Esophagus mucosa (tissue), 1 donor: ENCODE results near the gene TMC3. TPM values are rescaled to one million over a fixed set of nuclear protein-coding genes. Genes with fewer than 3 reads are reported as not detected.
A peak's percentile ranks its signal among the peaks of the same experiment; 100 is the strongest.

Experiments used
- ATAC-seq: fragments of 200-7000 bp; cut with Tn5 transposase; one replicate; pipeline ENCODE4 v1.9.1; 2020
- total RNA-seq: library from RNA; stranded (reverse); gene quantifications from one replicate; pipeline ENCODE4 v1.2.4, GENCODE V29; 2023
- donor health status: DM: yes; HTN: yes; CAD: no.

Gene TMC3
- total RNA-seq, 1 donor from 2014 or later, result not detected

DNA sequence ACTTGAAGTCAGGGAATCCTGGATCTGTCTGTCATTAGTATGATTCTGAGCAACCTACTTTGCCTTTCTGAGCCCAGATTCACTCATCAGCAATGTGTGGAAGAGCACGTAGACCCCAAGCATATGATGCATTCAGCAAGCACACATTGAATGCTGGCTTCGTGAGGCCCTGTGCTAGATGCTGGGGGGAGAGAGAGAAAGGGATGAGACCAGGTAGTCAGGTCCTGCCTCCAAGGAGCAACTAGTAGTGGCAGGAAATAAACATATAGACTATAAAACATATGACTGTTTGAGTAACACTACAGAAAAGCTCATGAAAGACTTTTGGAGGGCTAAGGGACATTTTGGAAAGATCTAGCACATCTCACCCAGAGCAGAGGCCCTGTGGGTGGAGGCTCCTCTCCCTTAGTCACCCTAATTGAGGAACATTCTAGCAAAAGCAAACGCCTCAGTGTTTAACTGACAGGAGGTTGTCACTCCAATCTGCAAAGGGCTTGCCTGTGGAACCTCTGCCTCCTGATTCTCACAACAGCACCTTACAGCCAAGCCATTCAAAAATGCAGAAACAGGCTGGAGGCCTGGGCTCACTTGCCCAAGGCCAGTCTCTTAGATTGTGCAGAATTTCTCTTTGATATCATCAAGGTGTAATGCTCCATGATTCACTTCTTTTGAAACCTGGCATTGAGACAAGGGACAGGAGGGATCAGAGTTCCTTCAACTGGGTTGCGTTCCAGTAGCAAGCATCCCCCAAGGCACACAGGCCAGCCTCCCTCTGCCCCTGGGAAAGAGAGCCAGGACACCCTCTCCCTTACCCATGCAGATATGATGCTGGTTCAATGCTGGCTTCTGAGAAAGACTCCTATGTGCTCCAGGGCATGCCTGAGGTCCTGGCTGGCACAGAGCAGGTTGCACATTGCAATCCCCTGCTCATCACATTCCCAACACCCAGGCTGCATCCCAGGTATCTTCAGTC lies 76.1 kb downstream of the TMC3 start:
- ATAC-seq, result no peak

DNA sequence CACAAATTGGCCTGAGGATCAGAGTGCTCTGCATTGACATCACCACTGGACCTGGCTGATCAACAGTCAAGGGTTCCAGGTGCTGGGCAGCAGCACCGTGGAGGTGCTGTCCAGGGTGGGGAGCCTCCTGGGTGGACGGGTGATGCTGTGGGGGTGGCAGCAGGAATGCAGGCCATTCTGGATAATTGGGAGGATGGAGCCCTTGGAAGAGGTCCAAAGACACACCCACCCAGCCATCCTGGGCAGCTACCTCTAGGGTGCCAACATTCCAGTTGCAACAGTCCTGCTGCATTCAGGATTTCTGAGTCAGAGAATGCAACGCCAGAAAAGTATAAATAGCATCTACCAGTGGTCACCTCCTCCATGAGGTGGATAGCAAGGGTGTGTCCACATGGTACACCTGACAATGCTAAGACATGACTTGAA lies 76.9 kb downstream of the TMC3 start:
- ATAC-seq, result peak; percentile 71

DNA sequence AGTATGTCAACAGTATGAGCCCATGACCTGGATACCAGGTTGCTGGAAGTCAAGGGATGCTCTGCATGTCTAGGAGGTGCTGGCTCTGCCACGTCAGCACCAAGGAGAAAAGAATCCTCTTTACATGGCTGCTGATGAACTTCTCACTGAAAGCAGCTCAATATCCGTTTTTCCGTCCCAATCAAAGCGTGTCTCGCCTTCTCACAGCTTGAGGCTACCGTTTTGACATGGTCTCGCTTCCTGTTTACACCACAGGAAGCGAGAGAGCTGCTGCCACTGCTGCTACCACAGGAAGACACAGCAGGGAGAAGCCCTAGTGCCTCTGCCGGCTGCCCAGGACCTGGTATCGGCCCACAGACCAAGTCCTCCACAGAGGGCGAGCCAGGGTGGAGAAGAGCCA lies 77.3 kb downstream of the TMC3 start:
- ATAC-seq, result peak; percentile 28

DNA sequence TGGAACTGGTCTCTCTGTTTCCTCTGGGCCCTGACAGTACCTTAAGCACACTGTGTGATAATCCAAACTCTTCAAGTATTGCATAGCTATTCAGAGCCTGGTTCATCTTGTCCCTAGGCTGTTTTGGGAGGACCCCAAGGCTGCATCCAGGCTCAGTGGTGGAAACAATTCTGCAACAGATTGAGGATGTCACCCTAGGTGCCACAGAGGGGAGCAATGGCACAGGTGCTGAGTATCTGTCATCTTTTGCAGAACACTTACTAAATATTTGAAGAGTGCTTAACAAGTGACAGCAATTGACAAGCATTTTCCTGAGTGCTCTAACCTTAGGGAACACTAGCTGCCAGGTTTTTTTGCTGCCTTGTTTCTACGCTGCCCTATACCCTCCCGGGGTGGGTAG lies 77.8 kb downstream of the TMC3 start:
- no peak for ATAC-seq

DNA sequence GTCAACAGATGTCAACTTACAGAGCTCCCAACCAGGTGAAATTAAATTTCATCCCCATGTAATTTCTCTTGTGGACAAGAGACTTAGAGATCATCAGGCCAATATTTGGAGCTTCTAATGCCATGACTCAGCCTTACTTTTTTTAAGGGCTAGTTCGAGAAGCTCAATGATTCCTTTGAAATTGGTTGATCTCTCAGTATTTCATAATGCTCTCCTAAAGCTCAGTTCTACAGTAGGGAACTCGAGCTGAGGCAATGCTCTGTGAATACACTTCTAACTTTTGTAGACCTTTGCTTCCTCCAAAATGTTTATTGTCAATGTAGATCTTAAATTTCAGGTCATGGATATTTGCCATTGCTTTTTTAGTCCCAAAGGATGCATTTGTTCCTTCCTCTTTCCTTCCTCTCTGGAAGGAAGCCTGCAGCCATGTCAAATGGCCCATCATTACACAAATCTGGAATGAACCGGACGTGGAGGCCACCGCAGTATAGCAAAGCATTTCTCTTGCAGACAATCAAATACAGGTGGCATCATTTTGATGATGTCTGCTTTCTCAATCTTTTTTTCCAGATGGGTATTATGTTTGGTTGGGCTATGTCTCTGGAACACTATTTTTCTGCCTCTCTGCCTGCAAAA lies 78.4 kb downstream of the TMC3 start:
- ATAC-seq, result no peak

DNA sequence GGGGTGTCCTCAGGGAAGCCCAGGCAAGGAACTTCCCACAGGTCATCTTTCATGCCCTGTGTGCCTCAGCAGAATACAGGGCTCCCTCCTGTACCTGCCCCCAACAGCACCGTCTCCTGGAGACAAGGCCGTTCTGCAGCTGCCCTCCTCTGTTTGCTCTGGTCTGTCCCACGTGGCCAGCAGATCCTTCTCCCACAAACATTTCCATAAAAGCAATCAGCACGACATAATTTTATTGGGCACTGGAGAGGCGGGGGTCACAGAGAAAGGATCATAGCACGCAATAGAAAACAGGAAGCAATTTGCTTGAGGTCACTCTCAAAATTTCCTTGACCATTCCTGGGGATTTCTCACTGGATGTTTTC lies 79.5 kb downstream of the TMC3 start:
- no peak for ATAC-seq

DNA sequence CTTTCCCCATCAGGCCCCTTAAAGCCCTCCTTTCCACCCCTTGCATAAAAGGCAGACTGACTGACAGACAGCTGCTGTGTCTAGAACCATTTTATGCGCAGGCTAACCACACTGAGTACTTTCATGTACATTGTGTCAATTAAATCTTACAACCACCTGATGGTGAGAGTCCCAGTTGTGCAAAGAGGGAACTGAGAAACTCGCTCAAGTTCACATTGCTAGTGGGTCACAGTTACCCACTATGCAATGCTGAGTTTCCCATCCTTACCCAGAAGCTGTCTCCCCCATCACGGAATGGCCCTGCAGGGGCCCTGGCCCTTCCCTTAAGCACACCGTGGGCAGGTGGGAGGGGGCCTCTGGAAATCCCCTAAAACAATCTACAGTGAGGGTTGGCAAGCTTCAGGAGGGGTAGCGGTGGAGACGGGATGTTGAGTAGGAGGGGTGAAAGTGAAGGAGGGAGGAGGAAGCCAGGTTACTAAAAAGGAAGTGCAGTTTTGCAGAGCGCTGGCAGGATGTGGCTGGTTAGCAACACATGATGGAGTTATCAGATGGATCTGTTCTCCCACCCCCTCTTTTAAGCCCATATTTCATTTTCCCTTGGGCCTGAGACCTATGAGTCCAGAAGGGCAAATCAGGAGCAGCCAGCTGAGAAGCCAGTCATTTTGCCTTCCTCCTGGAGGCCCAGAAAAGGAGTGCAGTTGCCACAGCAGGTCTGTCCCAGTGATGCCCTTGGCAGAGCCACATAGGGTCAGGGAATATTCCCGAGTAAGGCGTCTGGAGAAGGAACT lies 80.1 kb downstream of the TMC3 start:
- ATAC-seq, result peak; percentile 27

DNA sequence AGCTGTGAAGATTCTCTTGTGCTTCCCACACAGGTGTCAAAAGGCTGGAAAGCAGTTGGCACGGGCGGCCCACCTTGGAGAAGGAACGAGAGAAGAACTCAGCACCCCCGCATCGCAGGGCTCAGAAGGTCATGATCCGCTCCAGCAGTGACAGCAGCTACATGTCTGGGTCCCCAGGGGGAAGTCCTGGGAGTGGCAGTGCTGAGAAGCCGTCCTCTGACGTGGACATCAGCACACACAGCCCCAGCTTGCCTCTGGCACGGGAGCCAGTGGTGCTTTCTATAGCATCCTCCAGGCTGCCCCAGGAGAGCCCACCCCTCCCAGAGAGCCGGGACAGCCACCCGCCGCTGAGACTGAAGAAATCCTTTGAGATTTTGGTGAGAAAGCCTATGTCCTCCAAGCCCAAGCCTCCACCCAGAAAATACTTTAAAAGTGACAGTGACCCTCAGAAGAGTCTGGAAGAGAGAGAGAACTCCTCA lies 81.5 kb downstream of the TMC3 start:
- ATAC-seq, result peak; percentile 38

DNA sequence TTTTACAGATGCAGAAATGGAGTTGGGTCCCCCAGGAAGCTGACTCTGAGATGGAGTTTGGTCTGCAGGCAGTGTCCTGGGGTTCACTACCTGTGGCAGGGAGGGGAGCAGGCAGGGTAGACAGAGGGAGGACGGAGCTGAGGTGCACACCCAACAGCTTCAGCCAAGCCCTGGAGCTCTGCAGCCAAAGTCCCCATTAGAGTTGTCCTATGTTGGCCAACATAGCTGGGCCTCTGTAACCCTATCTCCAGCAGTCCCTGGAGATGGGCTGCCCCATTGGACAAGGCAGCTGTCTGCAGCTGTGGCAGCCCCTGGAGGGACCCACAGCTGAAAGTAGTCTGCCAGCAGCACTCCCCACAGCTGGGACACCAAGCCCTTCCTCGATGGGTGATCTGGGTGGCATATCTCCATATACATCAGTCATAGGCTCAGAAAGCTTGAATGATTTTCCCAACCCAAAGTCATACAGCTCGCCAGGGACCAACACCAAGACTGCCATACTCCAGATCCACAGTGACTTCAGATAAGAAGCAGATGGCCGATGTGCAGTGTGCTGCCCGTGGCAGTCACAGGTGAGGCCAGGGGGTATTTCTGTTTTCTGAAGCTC lies 82.0 kb downstream of the TMC3 start:
- no peak for ATAC-seq

DNA sequence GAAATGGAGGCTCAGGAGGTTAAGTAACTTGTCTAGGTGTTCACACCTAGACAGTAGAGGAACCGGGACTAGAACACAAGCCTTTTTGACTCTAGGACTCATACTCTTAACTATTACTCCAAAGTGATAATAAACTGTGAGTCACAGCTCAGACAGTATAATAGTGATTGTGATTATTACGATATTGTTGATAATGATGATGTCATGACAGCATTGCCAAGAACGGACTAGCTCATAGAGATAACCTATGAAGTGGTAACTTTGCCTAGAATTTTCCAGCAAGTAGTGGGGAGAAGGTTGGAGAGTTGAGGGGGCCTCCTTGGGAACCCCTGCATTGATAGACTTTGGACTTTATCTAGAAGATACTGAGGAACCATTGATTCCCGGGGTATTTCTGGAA lies 84.1 kb downstream of the TMC3 start:
- ATAC-seq, result no peak

DNA sequence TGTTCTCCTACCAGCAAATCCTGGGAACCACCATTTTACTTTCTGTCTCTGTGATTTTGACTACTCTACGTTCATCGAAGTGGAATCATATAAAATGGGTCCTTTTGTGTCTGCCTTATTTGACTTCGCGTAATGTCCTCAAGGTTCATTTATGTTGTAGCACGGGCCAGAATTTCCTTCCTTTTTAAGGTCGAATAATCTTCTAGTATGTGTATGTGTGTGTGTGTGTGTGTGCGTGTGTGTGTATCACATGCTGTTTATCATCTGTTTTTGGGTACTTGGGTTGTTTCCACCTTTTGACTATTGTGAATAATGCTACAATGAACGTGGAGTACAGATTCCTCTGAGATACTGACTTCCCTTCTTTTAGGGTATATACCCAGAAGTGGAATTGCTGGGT lies 85.4 kb downstream of the TMC3 start:
- no peak for ATAC-seq

DNA sequence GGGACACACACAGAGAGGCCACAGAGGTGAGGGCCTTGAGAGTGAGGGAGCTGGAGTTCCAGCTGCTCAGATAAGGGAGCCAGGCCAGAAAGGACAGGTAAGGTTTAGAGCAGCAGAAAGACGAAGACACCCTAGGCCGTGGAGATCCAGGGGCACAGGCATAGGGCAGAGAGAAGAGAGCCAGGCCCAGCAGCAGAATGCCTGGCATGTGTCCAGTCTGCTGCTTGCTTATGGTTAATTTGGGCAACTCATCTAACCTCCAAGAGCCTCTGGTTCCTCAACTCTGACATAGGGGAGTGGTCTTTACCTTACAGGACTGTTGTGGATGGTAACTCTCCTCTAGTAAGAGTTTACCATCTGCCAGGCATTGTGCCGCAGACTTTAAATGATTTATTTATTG lies 86.0 kb downstream of the TMC3 start:
- no peak for ATAC-seq

DNA sequence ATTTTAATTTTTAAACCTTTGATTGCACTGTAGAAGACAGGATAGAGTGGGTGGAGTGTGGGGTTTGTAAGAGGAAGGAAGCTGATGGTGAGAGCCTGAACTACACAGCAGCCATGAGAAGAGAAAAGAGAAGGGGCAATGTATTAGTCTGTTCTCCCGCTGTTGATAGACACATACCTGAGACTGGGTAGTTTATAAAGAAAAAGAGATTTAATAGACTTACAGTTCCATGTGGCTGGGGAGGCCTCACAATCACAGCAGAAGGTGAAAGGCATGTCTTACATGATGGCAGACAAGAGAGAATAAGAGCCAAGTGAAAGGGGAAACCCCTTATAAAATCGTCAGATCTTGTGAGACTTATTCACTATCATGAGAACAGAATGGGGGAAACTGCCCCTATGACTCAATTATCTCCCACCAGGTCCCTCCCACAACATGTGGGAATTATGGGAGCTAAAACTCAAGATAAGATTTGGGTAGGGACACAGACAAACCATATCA lies 87.3 kb downstream of the TMC3 start:
- ATAC-seq, result peak; percentile 22

DNA sequence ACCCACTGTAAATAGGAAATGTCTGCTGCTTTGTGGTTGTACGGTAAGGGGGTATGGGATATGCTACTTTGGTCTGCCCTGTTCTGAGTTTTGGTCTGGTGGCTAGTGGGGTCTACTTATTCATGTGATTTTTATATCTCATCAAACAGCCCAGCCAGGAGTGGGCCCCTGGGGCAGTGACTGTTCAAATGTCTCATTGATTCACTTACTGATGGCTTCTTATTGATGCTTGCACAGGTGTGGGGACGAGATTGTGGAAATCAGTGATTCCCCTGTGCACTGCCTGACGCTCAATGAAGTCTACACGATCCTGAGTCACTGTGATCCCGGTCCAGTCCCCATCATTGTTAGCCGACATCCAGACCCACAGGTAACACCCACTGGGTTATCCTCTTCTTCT lies 88.6 kb downstream of the TMC3 start:
- no peak for ATAC-seq

DNA sequence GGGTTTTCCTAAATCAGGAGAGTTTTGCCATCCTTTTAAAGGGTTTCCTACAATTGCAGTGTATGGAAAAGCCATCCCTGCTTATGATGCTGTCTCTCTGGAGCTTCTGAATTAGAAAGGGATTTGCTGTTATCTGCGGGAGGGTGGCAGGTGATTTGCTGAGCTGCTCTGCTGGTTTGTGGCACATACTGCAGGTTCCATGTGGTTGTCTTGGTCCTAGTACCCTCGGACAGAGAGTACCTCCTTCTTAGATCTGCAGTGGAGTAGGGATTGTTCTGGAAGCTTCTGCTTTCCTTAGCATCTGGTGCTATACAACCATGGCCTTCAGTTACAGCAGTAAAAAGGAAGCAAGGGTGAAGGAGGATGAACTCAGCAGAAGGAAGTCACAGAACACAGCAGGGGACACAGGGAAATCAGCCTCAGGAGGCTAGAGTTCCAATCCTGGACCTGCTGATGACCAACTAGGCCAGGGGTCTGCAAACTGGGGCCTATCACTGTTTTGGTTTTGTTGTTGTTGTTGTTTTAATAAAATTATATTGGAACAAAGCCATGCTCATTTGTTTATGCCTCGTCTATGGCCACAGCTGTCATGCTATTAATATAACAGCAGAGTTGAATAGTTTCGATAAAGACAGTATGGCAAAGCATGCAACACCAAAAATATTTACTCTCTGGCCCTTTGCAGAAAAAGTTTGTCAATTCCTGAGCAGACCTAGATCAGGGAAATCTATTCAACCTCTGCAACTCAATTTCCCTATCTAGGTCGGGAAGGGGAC lies 89.6 kb downstream of the TMC3 start:
- no peak for ATAC-seq

DNA sequence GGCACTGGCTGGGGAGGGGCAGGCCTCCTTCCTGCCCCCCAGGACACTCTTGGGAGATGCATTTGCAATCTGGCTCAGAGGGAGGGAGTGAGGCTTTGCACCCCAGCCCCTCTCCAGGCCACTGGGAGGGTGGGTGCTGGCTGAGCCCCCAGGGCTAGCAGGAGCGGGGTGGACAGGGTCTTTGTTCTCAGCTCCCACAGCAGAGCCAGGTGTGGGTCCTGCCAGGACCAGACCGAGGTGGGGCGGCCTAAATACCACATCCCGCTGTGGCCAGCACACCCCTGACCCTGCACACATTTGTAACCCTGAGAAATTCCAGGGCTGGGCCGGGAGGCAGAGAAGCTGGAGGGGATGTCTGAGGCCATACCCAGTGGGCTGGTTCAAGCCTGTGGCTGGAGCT lies 91.1 kb downstream of the TMC3 start:
- ATAC-seq, result no peak

DNA sequence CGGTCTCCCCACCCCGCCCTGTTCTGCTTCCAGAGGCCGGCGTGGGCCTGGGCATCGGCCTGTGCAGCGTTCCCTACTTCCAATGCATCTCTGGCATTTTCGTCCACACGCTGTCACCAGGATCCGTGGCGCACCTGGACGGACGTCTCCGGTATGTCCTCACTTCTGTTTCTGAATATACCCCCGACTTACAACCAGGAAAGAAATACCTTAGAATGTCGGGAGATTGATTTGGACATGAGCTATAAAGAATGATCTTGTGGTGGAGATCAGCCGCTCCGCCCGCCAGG lies 91.5 kb downstream of the TMC3 start:
- ATAC-seq, result no peak

DNA sequence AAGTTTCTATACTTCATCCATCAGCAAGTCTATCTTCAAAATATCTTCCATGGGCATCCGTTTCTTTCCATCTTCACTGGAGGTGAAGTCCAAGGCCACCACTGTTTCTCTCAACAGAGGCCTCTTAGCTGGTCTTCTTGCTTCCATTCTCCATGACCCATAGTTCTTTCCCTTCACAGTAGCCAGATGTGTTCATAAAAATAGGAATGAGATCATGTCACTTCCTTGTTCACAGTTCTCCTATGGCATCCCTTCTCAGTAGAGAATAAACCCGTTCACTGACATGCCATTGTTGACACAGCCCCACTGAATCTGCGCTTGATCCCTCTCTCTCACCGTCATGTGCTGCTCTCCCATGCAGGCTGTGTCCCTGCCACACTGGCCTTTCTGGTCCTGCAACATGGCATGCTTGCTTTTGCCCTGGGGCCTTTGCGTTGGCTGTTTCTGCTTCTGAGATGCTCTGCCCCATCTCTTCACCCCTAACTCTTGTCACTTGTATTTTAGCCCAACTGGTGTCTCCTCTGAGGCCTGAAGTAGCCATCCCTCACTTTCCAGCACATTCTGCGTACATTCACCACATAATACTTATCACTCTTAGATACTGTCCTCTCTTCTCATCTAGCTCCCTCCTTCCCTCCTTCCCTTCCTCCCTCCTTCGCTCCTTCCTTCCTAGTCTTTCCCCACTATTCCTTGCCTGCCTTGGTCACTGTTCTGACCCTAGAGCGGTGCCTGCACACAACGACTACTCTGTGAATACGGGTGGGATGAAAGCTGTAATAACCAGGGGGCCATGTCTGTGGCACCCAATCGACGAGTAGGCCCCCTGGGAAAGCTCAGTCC lies 92.0 kb downstream of the TMC3 start:
- ATAC-seq, result peak; percentile 92

DNA sequence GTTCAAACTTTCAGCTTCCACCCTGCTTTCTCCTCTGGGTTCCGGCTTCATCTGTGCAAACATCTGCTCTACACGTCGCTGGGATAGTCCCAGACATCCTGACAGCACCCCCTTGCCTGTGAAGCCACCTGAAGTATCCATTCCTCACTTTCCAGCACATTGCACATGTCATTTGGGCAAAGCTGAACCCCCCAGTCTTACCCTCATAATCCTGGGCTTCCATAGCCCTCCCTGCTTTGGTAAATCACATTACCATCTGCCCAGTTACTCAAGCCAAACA lies 92.6 kb downstream of the TMC3 start:
- ATAC-seq, result no peak
